ENCODE results near the gene FRY.

FRY gene

DNA sequence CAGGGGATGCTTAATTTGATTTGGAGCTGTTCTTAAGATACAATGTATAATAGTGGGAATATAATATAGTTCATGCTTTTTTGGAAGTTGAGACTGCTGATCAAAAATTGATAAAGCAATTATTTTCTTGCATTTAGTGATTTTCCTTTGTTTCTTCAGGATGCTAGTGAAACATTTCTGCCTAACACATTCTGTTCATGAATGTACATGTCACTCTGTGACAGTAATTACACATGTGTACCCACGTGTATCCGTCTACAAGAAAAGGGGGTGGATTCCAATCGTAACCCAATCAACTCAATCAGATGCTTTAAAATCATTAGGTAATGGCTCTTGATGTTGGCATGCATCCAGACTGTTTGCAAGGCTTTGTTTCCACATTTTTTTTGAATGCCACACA, 5.0 kb upstream of the FRY start:
- Histone ChIP-seq H3K9me3 (no peaks in the 10 kb centered on the region), H3K27me3 (peaks cover 24% of the 10 kb centered on the region), H4K20me1 (peaks cover 11% of the 10 kb centered on the region), H3K9ac (no peak overlapping the region), H3K4me3 (no peak overlapping the region), H3K4me2 (no peak overlapping the region), H3K27ac (no peak overlapping the region), H3K4me1 (peaks cover 7% of the 10 kb centered on the region; the same call in 1 of the 2 replicates), H3K36me3 (no peaks in the 10 kb centered on the region)
- no peak for TF ChIP-seq Cebpa-rat (IDR thresholded peaks at IDR 0.05)

GRCh38 chr13:32028711-32029110, 2.9 kb upstream of the FRY start:
- H3K4me2 ChIP-seq = no peak overlapping the region
- H4K20me1 ChIP-seq = peaks cover 12% of the 10 kb centered on the region
- TF ChIP-seq Cebpa-rat (IDR thresholded peaks at IDR 0.05) = no peak
- no peak overlapping the region for H3K27ac ChIP-seq
- no peaks in the 10 kb centered on the region for H3K9me3 ChIP-seq
- peaks cover 44% of the 10 kb centered on the region for H3K27me3 ChIP-seq
- no peak overlapping the region for H3K4me3 ChIP-seq
- H3K9ac ChIP-seq = no peak overlapping the region
- peaks cover 9% of the 10 kb centered on the region; the same call in 1 of the 2 replicates for H3K4me1 ChIP-seq
- no peaks in the 10 kb centered on the region for H3K36me3 ChIP-seq

GRCh38 chr13:32029684-32030083, 1.9 kb upstream of the FRY start:
- H3K4me1 ChIP-seq = peaks cover 9% of the 10 kb centered on the region; the same call in 1 of the 2 replicates
- H3K27me3 ChIP-seq = peaks cover 47% of the 10 kb centered on the region
- no peaks in the 10 kb centered on the region for H3K36me3 ChIP-seq
- no peaks in the 10 kb centered on the region for H3K9me3 ChIP-seq
- H3K4me3 ChIP-seq = no peak overlapping the region
- no peak overlapping the region for H3K4me2 ChIP-seq
- TF ChIP-seq Cebpa-rat (IDR thresholded peaks at IDR 0.05) = no peak
- no peak overlapping the region for H3K9ac ChIP-seq
- H4K20me1 ChIP-seq = peaks cover 12% of the 10 kb centered on the region
- no peak overlapping the region for H3K27ac ChIP-seq

GRCh38 chr13:32031815-32032370, 319 bp downstream of the FRY start:
- Histone ChIP-seq H3K9me3 (no peaks in the 10 kb centered on the region), H3K4me1 (peaks cover 9% of the 10 kb centered on the region; the same call in 1 of the 2 replicates), H3K9ac (no peak overlapping the region), H3K4me3 (peak overlapping the region; percentile 70), H3K4me2 (peak overlapping the region; percentile 95), H3K36me3 (no peaks in the 10 kb centered on the region), H4K20me1 (peaks cover 12% of the 10 kb centered on the region), H3K27me3 (peaks cover 47% of the 10 kb centered on the region), H3K27ac (no peak overlapping the region)
- TF ChIP-seq Cebpa-rat (IDR thresholded peaks at IDR 0.05) = no peak

DNA sequence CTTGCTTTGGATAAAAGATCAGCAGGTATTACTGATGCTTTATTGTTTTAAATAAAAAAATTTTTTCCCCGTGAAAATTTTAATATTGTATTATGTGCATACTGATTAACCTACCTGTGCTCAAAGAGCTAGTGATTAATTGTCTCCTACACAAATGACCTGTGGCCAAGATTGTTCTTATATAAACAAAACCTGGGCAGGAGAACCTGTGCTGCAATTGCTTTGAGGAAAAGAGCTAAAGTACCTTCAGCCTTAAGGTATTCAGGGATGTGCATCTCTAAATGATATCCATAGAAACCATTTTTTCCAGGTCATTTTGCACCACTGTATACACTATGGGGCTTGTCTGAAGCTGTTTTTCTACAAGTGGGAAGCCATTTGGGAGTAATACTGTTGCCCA, 1.2 kb downstream of the FRY start:
- Histone ChIP-seq H3K9me3 (no peaks in the 10 kb centered on the region), H3K4me1 (peaks cover 9% of the 10 kb centered on the region; the same call in 1 of the 2 replicates), H3K9ac (no peak overlapping the region), H4K20me1 (peaks cover 12% of the 10 kb centered on the region), H3K4me2 (no peak overlapping the region), H3K36me3 (no peaks in the 10 kb centered on the region), H3K27me3 (peaks cover 47% of the 10 kb centered on the region), H3K4me3 (no peak overlapping the region), H3K27ac (no peak overlapping the region)
- TF ChIP-seq Cebpa-rat (IDR thresholded peaks at IDR 0.05) = no peak

DNA sequence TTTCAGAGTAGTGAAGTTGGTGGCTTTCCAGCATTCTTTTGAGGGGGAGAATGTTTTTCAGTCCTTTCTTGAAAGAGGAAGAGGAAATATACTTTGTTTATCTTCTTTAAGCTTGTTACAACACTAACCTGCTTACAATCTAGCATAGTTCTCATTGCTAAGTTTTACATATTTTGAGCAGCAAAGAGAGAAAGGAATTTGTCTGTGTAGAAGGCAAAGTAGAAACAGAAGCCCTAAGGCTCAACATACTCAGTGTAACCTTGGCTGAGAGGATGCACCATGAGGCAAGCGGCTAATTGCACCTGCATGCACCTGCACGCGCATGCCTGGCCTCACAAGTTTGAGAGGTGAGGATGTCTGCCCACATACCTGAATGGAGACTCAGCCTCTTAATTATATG, 2.2 kb downstream of the FRY start:
- no peak for TF ChIP-seq Cebpa-rat (IDR thresholded peaks at IDR 0.05)

GRCh38 chr13:32035716-32036115, 4.1 kb downstream of the FRY start:
- Histone ChIP-seq H3K36me3 (no peaks in the 10 kb centered on the region), H3K4me3 (no peak overlapping the region), H3K9me3 (no peaks in the 10 kb centered on the region), H3K4me2 (no peak overlapping the region), H4K20me1 (peaks cover 11% of the 10 kb centered on the region), H3K4me1 (peaks cover 9% of the 10 kb centered on the region; the same call in 1 of the 2 replicates), H3K27ac (no peak overlapping the region), H3K27me3 (peaks cover 31% of the 10 kb centered on the region), H3K9ac (no peak overlapping the region)
- no peak for TF ChIP-seq Cebpa-rat (IDR thresholded peaks at IDR 0.05)

More for the DNA sequence above, 2.2 kb downstream of the FRY start:
- Histone ChIP-seq H3K4me2 (no peak overlapping the region), H3K36me3 (no peaks in the 10 kb centered on the region), H3K9me3 (no peaks in the 10 kb centered on the region), H3K9ac (no peak overlapping the region), H4K20me1 (peaks cover 12% of the 10 kb centered on the region), H3K4me1 (peaks cover 9% of the 10 kb centered on the region; the same call in 1 of the 2 replicates), H3K27me3 (peaks cover 47% of the 10 kb centered on the region), H3K27ac (no peak overlapping the region), H3K4me3 (no peak overlapping the region)

GRCh38 chr13:32036126-32036695, 4.6 kb downstream of the FRY start:
- H3K9me3 ChIP-seq = no peaks in the 10 kb centered on the region
- H3K4me1 ChIP-seq = peaks cover 6% of the 10 kb centered on the region; the same call in 1 of the 2 replicates
- no peak overlapping the region for H3K27ac ChIP-seq
- H3K36me3 ChIP-seq = no peaks in the 10 kb centered on the region
- no peak overlapping the region for H3K9ac ChIP-seq
- no peak overlapping the region for H3K4me3 ChIP-seq
- no peak for TF ChIP-seq Cebpa-rat (IDR thresholded peaks at IDR 0.05)
- H3K27me3 ChIP-seq = peaks cover 27% of the 10 kb centered on the region
- peaks cover 6% of the 10 kb centered on the region for H4K20me1 ChIP-seq
- no peak overlapping the region for H3K4me2 ChIP-seq

DNA sequence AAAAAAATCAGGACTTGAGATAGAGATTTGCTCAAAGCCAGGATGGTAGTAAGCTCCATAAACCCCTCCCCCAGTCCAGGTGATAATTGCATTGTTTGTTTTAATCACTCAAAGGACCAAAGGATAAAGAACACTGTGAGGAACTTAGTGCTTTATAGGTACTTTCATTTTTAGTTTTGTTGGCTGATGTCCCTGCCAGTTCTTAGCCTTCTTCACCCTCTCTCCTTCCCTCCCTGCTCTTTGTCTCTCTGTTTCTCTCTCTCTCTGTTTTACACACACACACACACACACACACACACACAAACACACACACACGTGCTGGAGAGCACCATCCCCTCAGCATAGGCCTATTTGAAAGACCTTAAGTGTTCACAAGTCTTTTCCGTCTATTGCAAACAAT, 5.2 kb downstream of the FRY start:
- no peaks in the 10 kb centered on the region for H3K36me3 ChIP-seq
- H3K9me3 ChIP-seq = no peaks in the 10 kb centered on the region
- peaks cover 21% of the 10 kb centered on the region for H3K27me3 ChIP-seq
- peaks cover under 1% of the 10 kb centered on the region; the same call in 1 of the 2 replicates for H3K4me1 ChIP-seq
- H3K27ac ChIP-seq = no peak overlapping the region
- H3K4me3 ChIP-seq = no peak overlapping the region
- H3K4me2 ChIP-seq = no peak overlapping the region
- H3K9ac ChIP-seq = no peak overlapping the region
- TF ChIP-seq Cebpa-rat (IDR thresholded peaks at IDR 0.05) = no peak
- H4K20me1 ChIP-seq = peaks cover under 1% of the 10 kb centered on the region; the same call in 1 of the 2 replicates

GRCh38 chr13:32037471-32037870, 5.9 kb downstream of the FRY start:
- H3K4me2 ChIP-seq = no peak overlapping the region
- H3K27ac ChIP-seq = no peak overlapping the region
- no peaks in the 10 kb centered on the region for H4K20me1 ChIP-seq
- H3K27me3 ChIP-seq = peaks cover 14% of the 10 kb centered on the region
- no peaks in the 10 kb centered on the region for H3K4me1 ChIP-seq
- H3K9ac ChIP-seq = no peak overlapping the region
- no peak overlapping the region for H3K4me3 ChIP-seq
- H3K36me3 ChIP-seq = no peaks in the 10 kb centered on the region
- no peaks in the 10 kb centered on the region for H3K9me3 ChIP-seq
- TF ChIP-seq Cebpa-rat (IDR thresholded peaks at IDR 0.05) = no peak
